ENCODE results near the gene C1S.
"Not testable (repeated sequence)": the region's sequence is repeated elsewhere in the genome, so short reads cannot be mapped to it uniquely, and the experiment has no call there.

Gene C1S

DNA sequence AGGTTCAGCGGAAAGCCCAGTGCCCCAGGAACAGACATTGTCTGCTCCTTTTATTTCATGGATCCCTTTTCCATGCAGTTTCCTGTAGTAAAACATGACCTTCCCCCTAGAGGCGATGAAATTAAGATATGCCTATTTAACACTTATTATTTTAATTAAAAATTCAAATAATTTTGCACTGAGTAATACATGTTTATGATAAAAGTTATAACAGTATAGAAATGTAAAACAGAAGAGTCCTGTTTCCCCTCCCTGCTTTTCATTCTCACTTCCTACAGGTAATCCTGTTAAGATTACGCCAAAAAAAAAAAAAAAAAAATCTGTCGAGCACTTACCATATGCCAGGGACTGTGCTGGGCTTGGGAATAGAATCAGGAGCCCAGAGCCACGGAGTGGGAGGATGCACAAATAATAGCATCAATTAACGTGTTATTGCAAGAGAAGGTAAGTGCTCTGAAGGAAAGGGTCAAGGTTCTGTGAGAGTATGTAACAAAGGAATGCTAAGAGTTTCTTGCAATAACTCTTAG is 41.4 kb upstream of the C1S start:
- no peak for TF ChIP-seq PAX5 (IDR thresholded peaks at IDR 0.05; ENCODE audit: insufficient read depth, low read length, severe bottlenecking)
- TF ChIP-seq TAF1 (IDR thresholded peaks at IDR 0.05; ENCODE audit: low read depth, low read length) = no peak
- TF ChIP-seq POLR2A (IDR thresholded peaks at IDR 0.05; ENCODE audit: low read depth, low read length) = no peak
- TF ChIP-seq SPI1 (IDR thresholded peaks at IDR 0.05; ENCODE audit: low read depth, low read length) = no peak
- TF ChIP-seq POLR2AphosphoS5 (IDR thresholded peaks at IDR 0.05; ENCODE audit: low read depth, low read length) = no peak
- TF ChIP-seq POU2F2 (IDR thresholded peaks at IDR 0.05; ENCODE audit: low read depth, low read length) = no peak
- DNase-seq (ENCODE audit: insufficient read length, low spot score) (no peak), FAIRE-seq (no peak)

DNA sequence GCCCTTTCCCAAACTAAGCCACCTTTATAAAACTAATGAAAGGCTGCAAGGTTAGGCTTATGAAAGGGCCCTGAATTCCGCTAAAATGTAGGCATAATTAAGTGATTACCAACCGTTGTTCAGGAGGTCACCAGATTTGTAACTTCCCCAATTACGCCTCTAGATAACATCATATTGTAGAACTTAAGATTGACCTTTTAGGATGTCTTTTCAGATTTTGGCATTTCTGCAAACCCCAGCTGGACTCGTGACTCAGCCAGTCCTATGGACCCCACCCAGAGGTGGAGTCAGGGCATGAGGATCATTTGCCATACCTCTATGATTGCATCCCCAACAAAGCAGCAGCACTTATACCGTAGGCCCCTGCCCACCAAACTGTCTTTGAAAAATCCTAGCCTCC is 38.6 kb upstream of the C1S start:
- DNase-seq (ENCODE audit: insufficient read length, low spot score) (no peak), FAIRE-seq (no peak)
- TF ChIP-seq SPI1 (IDR thresholded peaks at IDR 0.05; ENCODE audit: low read depth, low read length) = no peak
- no peak for TF ChIP-seq TAF1 (IDR thresholded peaks at IDR 0.05; ENCODE audit: low read depth, low read length)
- TF ChIP-seq POLR2A (IDR thresholded peaks at IDR 0.05; ENCODE audit: low read depth, low read length) = no peak
- no peak for TF ChIP-seq PAX5 (IDR thresholded peaks at IDR 0.05; ENCODE audit: insufficient read depth, low read length, severe bottlenecking)
- TF ChIP-seq POLR2AphosphoS5 (IDR thresholded peaks at IDR 0.05; ENCODE audit: low read depth, low read length) = no peak
- no peak for TF ChIP-seq POU2F2 (IDR thresholded peaks at IDR 0.05; ENCODE audit: low read depth, low read length)

DNA sequence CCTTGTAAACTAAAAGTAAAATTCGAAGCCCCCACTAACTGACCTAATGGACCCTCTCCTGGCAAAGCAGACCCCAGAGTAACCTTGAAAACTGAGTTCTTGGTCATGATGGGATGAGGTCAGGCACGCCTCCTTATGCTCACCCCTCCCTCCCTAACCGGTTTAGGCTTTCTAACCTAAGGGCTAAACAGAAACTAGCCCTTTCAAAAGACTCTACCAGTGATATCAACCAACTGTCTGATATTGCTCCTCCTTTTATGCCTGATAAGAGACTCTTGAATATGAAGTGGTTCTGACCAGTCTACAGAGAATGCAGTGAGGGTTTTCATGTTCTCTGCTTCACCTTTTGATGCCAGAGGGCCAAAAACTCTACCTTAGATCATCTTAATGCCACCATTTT is 37.4 kb upstream of the C1S start:
- FAIRE-seq (no peak), DNase-seq (ENCODE audit: insufficient read length, low spot score) (no peak)
- TF ChIP-seq POLR2AphosphoS5 (IDR thresholded peaks at IDR 0.05; ENCODE audit: low read depth, low read length) = no peak
- no peak for TF ChIP-seq PAX5 (IDR thresholded peaks at IDR 0.05; ENCODE audit: insufficient read depth, low read length, severe bottlenecking)
- TF ChIP-seq POU2F2 (IDR thresholded peaks at IDR 0.05; ENCODE audit: low read depth, low read length) = no peak
- no peak for TF ChIP-seq SPI1 (IDR thresholded peaks at IDR 0.05; ENCODE audit: low read depth, low read length)
- no peak for TF ChIP-seq POLR2A (IDR thresholded peaks at IDR 0.05; ENCODE audit: low read depth, low read length)
- TF ChIP-seq TAF1 (IDR thresholded peaks at IDR 0.05; ENCODE audit: low read depth, low read length) = no peak

DNA sequence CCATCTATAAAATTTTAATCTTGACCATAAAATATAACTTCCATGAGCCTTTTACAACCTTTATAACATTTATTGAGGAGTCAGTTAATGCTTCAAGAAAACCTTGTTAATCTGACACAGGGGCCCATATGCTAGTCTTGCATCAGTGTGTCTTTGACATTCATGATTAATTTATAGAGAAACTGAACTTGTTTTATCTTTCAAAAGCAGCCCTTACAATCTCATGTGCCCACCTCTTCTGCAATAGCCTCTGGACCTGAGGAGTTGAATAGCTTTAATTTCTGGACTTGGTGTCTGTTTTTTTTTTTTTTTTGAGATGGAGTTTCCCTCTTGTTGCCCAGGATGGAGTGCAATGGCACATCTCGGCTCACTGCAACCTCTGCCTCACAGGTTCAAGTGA is 33.7 kb upstream of the C1S start:
- TF ChIP-seq TAF1 (IDR thresholded peaks at IDR 0.05; ENCODE audit: low read depth, low read length) (no peak), SPI1 (IDR thresholded peaks at IDR 0.05; ENCODE audit: low read depth, low read length) (no peak), POLR2AphosphoS5 (IDR thresholded peaks at IDR 0.05; ENCODE audit: low read depth, low read length) (no peak), POLR2A (IDR thresholded peaks at IDR 0.05; ENCODE audit: low read depth, low read length) (no peak), POU2F2 (IDR thresholded peaks at IDR 0.05; ENCODE audit: low read depth, low read length) (no peak), PAX5 (IDR thresholded peaks at IDR 0.05; ENCODE audit: insufficient read depth, low read length, severe bottlenecking) (no peak)
- FAIRE-seq = no peak
- DNase-seq (ENCODE audit: insufficient read length, low spot score) = no peak

DNA sequence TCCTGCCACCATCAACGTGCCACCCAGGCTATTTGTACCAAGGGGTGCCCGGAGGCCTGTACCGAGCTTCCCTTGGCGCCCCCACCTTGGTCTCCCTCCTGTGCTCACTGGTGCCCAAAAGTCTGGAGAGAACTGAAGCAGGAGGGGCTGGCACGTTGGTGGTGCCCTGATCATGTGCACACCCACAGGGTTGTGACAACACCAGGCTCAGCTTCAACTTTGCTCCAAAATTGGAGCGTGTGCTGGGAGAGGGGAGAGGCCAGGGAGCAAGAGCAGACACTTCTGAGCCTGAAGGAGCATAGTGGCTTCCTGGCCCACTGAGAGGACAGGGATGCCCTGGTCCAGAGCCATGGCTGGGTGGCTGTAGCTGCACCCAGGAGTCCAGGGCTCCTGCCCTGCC is 29.2 kb upstream of the C1S start:
- no peak for TF ChIP-seq POLR2A (IDR thresholded peaks at IDR 0.05; ENCODE audit: low read depth, low read length)
- no peak for TF ChIP-seq SPI1 (IDR thresholded peaks at IDR 0.05; ENCODE audit: low read depth, low read length)
- no peak for TF ChIP-seq TAF1 (IDR thresholded peaks at IDR 0.05; ENCODE audit: low read depth, low read length)
- TF ChIP-seq POU2F2 (IDR thresholded peaks at IDR 0.05; ENCODE audit: low read depth, low read length) = no peak
- TF ChIP-seq POLR2AphosphoS5 (IDR thresholded peaks at IDR 0.05; ENCODE audit: low read depth, low read length) = no peak
- TF ChIP-seq PAX5 (IDR thresholded peaks at IDR 0.05; ENCODE audit: insufficient read depth, low read length, severe bottlenecking) = no peak
- FAIRE-seq (no peak), DNase-seq (ENCODE audit: insufficient read length, low spot score) (no peak)

DNA sequence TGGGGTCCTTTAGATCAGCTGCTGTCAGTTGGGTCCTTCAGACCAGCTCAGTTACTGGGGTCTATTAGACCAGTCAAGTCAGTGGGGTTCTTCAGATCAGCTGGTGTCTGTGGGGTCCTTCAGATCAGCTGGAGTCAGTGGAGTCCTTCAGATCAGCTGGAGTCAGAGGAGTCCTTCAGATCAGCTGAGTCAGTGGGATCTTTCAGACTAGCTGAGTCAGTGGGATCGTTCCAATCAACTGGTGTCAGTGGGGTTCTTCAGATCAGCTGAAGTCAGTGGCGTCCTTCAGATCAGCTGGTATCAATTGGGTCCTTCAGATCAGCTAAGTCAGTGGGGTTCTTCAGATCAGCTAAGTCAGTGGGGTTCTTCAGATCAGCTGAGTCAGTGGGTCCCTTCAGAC is 27.5 kb upstream of the C1S start:
- no peak for TF ChIP-seq POU2F2 (IDR thresholded peaks at IDR 0.05; ENCODE audit: low read depth, low read length)
- TF ChIP-seq PAX5 (IDR thresholded peaks at IDR 0.05; ENCODE audit: insufficient read depth, low read length, severe bottlenecking) = no peak
- TF ChIP-seq POLR2AphosphoS5 (IDR thresholded peaks at IDR 0.05; ENCODE audit: low read depth, low read length) = no peak
- TF ChIP-seq TAF1 (IDR thresholded peaks at IDR 0.05; ENCODE audit: low read depth, low read length) = no peak
- TF ChIP-seq POLR2A (IDR thresholded peaks at IDR 0.05; ENCODE audit: low read depth, low read length) = no peak
- TF ChIP-seq SPI1 (IDR thresholded peaks at IDR 0.05; ENCODE audit: low read depth, low read length) = no peak
- no peak for DNase-seq (ENCODE audit: insufficient read length, low spot score)
- FAIRE-seq = no peak

DNA sequence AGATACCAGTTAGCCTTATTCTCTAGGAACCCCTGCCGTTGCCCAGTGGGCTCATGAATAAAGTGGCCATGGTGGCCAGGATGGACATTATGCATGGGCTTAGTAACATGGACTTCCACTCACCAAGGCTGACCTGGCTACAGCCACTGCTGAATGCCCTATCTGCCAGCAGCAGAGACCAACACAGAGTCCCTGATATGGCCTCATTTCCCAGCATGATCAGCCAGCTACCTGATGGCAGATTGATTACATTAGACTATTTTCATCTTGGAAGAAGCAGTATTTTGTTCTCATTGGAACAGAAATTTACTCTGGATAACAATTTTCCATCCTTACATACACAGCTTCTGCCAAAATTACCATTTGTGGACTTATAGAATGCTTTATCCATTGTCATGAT is 26.1 kb upstream of the C1S start:
- FAIRE-seq = no peak
- TF ChIP-seq TAF1 (IDR thresholded peaks at IDR 0.05; ENCODE audit: low read depth, low read length) = no peak
- TF ChIP-seq POLR2A (IDR thresholded peaks at IDR 0.05; ENCODE audit: low read depth, low read length) = no peak
- no peak for TF ChIP-seq POLR2AphosphoS5 (IDR thresholded peaks at IDR 0.05; ENCODE audit: low read depth, low read length)
- no peak for TF ChIP-seq SPI1 (IDR thresholded peaks at IDR 0.05; ENCODE audit: low read depth, low read length)
- no peak for TF ChIP-seq PAX5 (IDR thresholded peaks at IDR 0.05; ENCODE audit: insufficient read depth, low read length, severe bottlenecking)
- no peak for TF ChIP-seq POU2F2 (IDR thresholded peaks at IDR 0.05; ENCODE audit: low read depth, low read length)

DNA sequence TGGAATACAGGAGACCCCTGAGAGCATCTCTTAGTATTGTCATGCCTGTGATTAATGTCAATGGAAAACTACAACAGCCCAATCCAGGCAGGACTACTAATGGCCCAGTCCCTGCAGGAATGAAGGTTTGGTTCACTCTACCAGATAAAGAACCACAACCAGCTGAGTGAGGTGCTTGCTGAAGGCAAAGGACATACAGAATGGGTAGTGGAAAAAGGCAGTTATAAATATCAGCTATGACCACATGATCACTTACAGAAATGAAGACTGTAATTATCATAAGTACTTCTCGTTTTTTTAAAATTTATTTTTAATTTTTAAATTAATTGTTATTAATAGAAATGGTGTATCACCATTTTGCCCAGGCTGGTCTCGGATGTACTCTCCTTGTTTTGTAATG is 25.1 kb upstream of the C1S start:
- DNase-seq (ENCODE audit: insufficient read length, low spot score) (no peak), FAIRE-seq (no peak)
- TF ChIP-seq TAF1 (IDR thresholded peaks at IDR 0.05; ENCODE audit: low read depth, low read length) = no peak
- no peak for TF ChIP-seq POLR2AphosphoS5 (IDR thresholded peaks at IDR 0.05; ENCODE audit: low read depth, low read length)
- TF ChIP-seq PAX5 (IDR thresholded peaks at IDR 0.05; ENCODE audit: insufficient read depth, low read length, severe bottlenecking) = no peak
- no peak for TF ChIP-seq SPI1 (IDR thresholded peaks at IDR 0.05; ENCODE audit: low read depth, low read length)
- TF ChIP-seq POU2F2 (IDR thresholded peaks at IDR 0.05; ENCODE audit: low read depth, low read length) = no peak
- TF ChIP-seq POLR2A (IDR thresholded peaks at IDR 0.05; ENCODE audit: low read depth, low read length) = no peak

More for the DNA sequence above, 26.1 kb upstream of the C1S start:
- no peak for DNase-seq (ENCODE audit: insufficient read length, low spot score)

DNA sequence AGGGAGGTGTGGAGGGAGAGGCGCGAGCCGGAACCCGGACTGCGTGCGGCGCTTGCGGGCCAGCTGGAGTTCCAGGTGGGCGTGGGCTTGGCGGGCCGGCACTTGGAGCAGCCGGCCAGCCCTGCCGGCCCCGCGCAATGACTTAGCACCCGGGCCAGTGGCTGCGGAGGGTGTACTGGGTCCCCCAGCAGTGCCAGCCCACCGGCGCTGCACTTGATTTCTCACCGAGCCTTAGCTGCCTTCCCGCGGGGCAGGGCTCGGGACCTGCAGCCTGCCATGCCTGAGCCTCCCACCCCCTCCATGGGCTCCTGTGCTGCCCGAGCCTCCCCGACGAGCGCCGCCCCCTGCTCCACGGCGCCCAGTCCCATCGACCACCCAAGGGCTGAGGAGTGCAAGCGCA is 23.1 kb upstream of the C1S start:
- FAIRE-seq; DNase-seq (ENCODE audit: insufficient read length, low spot score): not testable (repeated sequence)

DNA sequence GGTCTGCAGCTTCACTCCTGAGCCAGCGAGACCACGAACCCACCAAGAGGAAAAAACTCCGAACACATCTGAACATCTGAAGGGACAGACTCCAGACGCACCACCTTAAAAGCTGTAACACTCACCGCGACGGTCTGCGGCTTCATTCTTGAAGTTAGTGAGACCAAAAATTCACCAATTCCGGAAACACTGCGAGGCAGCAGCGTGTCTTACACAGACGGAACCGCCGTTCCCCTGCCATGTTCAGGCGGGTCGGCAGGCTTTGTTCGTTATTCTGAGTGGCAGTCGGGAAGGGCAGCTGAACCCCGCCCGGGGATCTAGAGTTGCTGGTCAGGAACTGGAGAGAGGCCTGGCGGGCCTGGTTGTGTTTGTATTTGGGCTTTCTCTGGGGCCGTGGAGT is 21.9 kb upstream of the C1S start:
- DNase-seq (ENCODE audit: insufficient read length, low spot score) (no peak), FAIRE-seq (no peak)
- TF ChIP-seq POU2F2 (IDR thresholded peaks at IDR 0.05; ENCODE audit: low read depth, low read length) (no peak), SPI1 (IDR thresholded peaks at IDR 0.05; ENCODE audit: low read depth, low read length) (no peak), PAX5 (IDR thresholded peaks at IDR 0.05; ENCODE audit: insufficient read depth, low read length, severe bottlenecking) (no peak), POLR2AphosphoS5 (IDR thresholded peaks at IDR 0.05; ENCODE audit: low read depth, low read length) (no peak), POLR2A (IDR thresholded peaks at IDR 0.05; ENCODE audit: low read depth, low read length) (no peak), TAF1 (IDR thresholded peaks at IDR 0.05; ENCODE audit: low read depth, low read length) (no peak)

Data from GM12891 (cell line).